HG03280 (cell line): ENCODE results near the gene HSD17B1.

Experiments
- ATAC-seq: cut with Tn5 transposase; IDR thresholded peaks from one replicate; pipeline ENCODE4 v1.9.1; 2021; ENCODE audit warnings: mild to moderate bottlenecking, moderate library complexity; ENCODE audit not compliant: unreplicated experiment

HSD17B1 gene

GRCh38 chr17:42598905-42599304, 46.2 kb downstream of the HSD17B1 start:
- no peak for ATAC-seq

GRCh38 chr17:42603318-42603717, 50.6 kb downstream of the HSD17B1 start:
- no peak for ATAC-seq
